Effector memory CD4-positive, alpha-beta T cell (primary cell): ENCODE measurements around the gene ZNF442.
"Not testable (repeated sequence)": the region's sequence is repeated elsewhere in the genome, so short reads cannot be mapped to it uniquely, and the experiment has no call there.

Experiments used
- DNase-seq, 3 donors: peaks; one replicate each; pipeline ENCODE4 v3.0.0-alpha.2; 2020
- H3K27ac ChIP-seq: 2 replicates; pipeline ENCODE4 v1.7.0; 2013; ENCODE audit warnings: mild to moderate bottlenecking, low read length, moderate library complexity; ENCODE audit not compliant: insufficient read depth, poor library complexity, severe bottlenecking
- H3K27me3 ChIP-seq: replicated peaks from 2 replicates; pipeline ENCODE4 v1.7.0; 2013; ENCODE audit warnings: mild to moderate bottlenecking, low read length; ENCODE audit not compliant: insufficient read depth, control insufficient read depth, poor library complexity, severe bottlenecking
- H3K36me3 ChIP-seq: 2 replicates; pipeline ENCODE4 v1.7.0; 2013; ENCODE audit warnings: mild to moderate bottlenecking, low read length, moderate library complexity; ENCODE audit not compliant: control insufficient read depth, insufficient read depth
- H3K4me1 ChIP-seq: 2 replicates; pipeline ENCODE4 v1.7.0; 2013; ENCODE audit warnings: low read length, mild to moderate bottlenecking; ENCODE audit not compliant: control insufficient read depth, insufficient read depth, poor library complexity, severe bottlenecking
- H3K4me3 ChIP-seq: 2 replicates; pipeline ENCODE4 v1.7.0; 2013; ENCODE audit warnings: low read length, low read depth, mild to moderate bottlenecking; ENCODE audit not compliant: insufficient read depth, poor library complexity, severe bottlenecking
- H3K9me3 ChIP-seq: 2 replicates; pipeline ENCODE4 v1.7.0; 2013; ENCODE audit warnings: mild to moderate bottlenecking, low read length, moderate library complexity; ENCODE audit not compliant: control insufficient read depth
- total RNA-seq, 3 donors: gene quantifications; one replicate each; lab custom pipeline; 2026; lab: John Stamatoyannopoulos, UW

ZNF442 gene
- 0.44 to 1.7 (median 0.86) reads per million in 3 donors for total RNA-seq

DNA sequence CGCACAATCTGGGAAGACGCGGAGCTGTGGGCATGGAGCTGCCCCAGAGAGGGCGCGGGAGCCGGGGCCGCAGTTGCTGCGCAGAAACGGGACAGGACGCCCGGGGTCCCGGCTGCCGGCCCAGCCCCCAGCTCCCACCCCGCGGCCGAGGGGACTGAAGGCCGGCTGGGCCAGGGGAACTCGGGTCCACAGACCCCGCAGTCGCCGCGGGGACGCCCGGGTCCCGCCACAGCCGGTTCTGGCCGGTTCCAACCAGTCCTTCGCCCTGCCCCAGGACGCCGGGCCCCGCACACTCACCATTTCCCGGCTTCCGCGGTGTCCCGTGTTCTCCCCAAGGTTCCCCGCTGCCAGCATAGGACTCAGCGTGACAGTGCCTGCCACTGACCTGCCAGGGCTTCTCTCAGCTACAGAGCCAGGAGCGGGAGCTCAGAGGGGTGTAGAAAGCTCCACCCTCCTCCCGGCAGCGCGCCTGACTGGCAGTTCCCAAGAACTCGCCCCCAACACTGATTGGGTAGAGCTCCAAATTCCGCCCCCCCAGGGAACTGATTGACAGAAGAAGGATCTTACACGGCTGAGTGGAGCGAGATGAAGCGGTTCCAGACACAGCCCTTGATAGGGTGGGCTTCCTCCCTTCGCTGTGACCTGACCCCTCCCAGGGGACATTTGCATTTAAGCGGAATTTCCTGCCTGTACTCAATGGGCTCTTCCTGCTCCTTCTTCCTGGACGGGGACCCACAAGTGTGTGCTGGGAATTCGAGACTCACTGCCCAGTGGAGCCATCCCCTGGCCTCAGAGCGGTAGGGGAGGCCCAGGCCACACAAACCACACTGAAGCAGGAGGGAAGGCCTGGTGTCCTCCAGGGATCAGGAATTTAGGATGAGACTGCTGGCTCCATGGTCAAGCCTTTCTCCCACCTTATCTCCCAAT lies at the start of gene ZNF442:
TSS of gene ZNF442 (minus strand) at position 448 of the 927 bp plus-strand sequence. CDS start 2,052 bp downstream, outside the sequence.
- no peaks in the 10 kb centered on the region for H3K36me3 ChIP-seq
- H3K4me3 ChIP-seq = peak within 1 kb of the TSS; percentile 69
- H3K27me3 ChIP-seq = no peaks in the 10 kb centered on the region
- H3K27ac ChIP-seq = peak within 1 kb of the TSS; percentile 39
- H3K4me1 ChIP-seq = peaks cover 3% of the 10 kb centered on the region
- no peaks in the 10 kb centered on the region for H3K9me3 ChIP-seq
- peak; percentile 46 to 67 (median 66) for DNase-seq

DNA sequence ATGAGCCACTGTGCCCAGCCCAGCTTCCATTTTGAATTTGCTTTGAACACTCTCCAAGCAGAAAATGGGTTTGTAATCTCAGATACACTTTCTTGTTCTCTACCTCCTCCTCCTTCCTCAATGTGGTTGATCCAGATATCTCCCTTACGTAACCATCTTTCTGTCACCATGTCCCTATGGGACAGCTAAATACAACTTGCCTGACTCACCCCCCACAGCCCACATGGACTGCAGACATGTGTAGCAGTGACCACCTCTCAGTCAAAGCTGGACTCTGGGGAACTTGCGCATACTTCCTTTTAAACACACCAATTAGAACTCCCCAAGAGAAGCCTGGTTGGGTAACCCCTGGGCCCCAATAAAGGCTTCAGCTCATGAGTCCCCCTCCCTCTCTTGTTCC lies 46.4 kb upstream of the ZNF442 start:
- no peaks in the 10 kb centered on the region for H3K9me3 ChIP-seq
- no peak for DNase-seq
- H3K27me3 ChIP-seq = no peaks in the 10 kb centered on the region
- no peaks in the 10 kb centered on the region for H3K4me1 ChIP-seq
- H3K4me3 ChIP-seq = no peak overlapping the region
- no peak overlapping the region for H3K27ac ChIP-seq
- H3K36me3 ChIP-seq = no peaks in the 10 kb centered on the region

DNA sequence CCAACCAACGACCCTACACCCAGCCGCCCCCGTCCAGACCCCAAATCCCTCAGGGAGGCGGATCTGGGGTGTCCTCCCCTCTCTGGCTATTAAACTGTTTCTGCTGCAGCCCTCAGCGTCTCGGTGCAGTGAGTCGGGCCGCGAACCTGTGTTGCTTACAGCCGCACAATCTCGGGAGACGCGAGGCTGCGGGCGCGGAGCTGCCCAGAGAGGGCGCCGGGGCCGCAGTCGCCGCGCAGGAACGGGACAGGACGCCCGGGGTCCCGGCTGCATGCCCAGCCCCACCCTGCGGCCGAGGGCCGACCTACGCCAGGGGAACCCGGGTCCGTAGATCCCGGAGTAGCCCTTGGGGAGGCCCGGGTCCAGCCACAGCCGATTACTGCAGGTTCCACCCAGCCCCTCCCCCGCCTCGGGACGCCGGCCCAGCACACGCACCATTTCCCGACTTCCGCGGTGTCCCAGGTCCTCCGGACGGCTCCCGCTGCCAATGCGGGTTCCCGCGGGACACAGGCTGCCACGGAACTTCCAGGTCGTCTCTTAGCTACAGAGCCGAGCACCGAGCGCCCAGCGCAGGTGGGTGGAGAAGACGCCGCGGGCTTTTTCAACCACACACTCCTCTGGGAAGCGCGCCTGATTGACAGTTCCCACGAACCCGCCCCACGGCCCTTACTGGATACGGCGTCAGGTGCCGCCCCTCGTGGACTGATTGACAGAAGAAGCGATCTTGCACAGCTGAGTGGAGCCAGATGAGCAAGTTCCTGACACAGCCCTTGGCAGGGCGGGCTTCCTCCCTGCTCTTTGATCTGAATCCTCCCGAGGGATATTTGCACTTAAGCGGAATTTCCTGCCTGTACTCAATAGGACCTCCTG lies 35.4 kb upstream of the ZNF442 start, which contains the start of gene ZNF799:
TSS of gene ZNF799 (minus strand) at position 639 of the 870 bp plus-strand sequence. CDS start at position 438, 201 bp downstream.
- DNase-seq = peak; percentile 56 to 72 (median 66)
- Histone ChIP-seq H3K9me3 (no peaks in the 10 kb centered on the region), H3K27ac (peak within 1 kb of the TSS; percentile 66), H3K36me3 (no peaks in the 10 kb centered on the region), H3K4me1 (no peaks in the 10 kb centered on the region), H3K4me3 (peak within 1 kb of the TSS; percentile 97), H3K27me3 (no peaks in the 10 kb centered on the region)

DNA sequence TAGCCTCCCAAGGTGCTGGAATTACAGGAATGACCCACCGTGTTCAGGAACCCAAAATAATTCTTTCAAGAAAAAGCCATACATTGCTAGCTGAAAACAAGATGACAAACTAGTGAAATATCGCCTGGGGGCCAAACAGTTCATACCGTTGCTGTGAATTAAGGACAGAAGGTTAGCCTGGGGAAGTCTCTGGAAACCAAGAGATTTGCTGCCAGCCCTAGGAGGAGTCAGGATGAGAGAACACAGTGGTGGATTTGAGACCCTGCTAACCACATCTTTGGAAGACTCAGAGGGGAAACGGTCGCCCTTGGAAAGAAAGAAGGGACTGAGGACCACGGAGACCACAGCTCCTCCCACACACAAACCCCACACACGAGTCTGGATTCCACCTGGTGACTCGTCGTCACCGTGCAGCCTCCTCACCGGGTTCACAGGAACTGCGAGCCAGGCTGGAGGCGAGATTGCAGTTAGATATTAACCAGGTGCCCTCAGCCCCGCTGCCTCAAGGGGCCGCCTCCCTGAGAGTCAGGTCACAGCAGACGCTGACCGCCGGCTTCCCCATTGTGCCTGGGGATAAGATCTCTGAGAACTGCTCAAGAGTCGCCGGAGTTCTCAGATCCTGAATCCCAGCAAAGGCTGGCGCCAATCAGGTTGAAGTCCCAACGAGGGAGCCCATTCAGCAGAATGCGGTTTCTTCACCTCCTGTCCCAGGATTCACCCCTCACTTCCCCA lies 34.6 kb upstream of the ZNF442 start:
- peak overlapping the region; percentile 97 for H3K4me3 ChIP-seq
- not testable (repeated sequence) for H3K27ac ChIP-seq, H3K36me3 ChIP-seq, DNase-seq, H3K27me3 ChIP-seq, H3K9me3 ChIP-seq, H3K4me1 ChIP-seq

DNA sequence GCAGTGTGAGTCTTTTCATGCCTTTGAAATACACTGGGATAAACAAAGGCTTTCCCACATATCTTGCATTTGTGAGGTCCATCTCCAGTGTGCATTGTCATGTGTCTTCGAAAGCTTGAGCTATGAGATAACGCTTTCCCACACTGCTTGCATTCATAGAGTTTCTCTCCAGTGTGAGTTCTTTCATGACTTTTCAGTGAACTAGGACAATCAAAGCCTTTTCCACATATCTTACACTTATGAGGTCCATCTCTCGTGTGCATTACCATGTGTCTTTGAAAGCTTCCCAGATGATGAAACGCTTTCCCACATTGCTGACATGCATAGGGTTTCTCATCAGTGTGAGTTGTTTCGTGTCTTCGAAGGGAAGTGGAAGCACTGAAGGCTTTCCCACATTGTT lies 25.7 kb upstream of the ZNF442 start:
- H3K27me3 ChIP-seq, H3K27ac ChIP-seq, H3K9me3 ChIP-seq, H3K4me3 ChIP-seq, DNase-seq, H3K4me1 ChIP-seq: not testable (repeated sequence)
- H3K36me3 ChIP-seq = peaks cover 14% of the 10 kb centered on the region

DNA sequence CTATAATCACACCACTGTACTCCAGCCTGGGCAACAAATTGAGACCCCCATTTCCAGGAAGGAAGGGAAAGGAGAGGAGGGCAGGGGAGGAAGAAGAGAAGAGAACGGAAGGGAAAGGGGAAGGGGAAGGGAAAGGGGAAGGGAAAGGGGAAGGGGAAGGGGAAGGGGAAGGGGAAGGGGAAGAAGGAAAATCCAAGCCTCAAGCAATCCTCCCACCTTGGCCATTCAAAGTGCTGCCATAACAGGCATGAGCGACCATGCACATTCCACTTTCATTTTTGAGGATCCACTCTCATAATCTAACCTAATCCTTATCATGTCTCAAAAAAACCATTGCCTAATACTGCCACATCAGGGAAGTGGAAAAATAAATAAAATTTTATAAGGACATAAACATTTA lies 20.9 kb upstream of the ZNF442 start:
- H3K27ac ChIP-seq, H3K27me3 ChIP-seq, DNase-seq, H3K36me3 ChIP-seq, H3K4me1 ChIP-seq, H3K4me3 ChIP-seq: not testable (repeated sequence)
- peaks cover 11% of the 10 kb centered on the region for H3K9me3 ChIP-seq

DNA sequence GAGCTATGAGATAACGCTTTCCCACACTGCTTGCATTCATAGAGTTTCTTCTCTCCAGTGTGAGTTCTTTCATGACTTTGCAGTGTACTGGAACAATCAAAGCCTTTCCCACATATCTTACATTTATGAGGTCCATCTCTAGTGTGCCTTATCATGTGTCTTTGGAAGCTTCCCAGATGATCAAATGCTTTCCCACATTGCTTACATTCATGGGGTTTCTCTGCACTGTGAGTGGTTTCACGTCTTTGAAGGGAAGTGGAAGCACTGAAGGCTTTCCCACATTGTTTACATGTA lies 14.9 kb upstream of the ZNF442 start:
- Histone ChIP-seq H3K4me3 (no peak overlapping the region), H3K27ac (no peak overlapping the region), H3K4me1 (no peaks in the 10 kb centered on the region), H3K9me3 (peaks cover 21% of the 10 kb centered on the region), H3K27me3 (no peaks in the 10 kb centered on the region), H3K36me3 (no peaks in the 10 kb centered on the region)
- DNase-seq = no peak

DNA sequence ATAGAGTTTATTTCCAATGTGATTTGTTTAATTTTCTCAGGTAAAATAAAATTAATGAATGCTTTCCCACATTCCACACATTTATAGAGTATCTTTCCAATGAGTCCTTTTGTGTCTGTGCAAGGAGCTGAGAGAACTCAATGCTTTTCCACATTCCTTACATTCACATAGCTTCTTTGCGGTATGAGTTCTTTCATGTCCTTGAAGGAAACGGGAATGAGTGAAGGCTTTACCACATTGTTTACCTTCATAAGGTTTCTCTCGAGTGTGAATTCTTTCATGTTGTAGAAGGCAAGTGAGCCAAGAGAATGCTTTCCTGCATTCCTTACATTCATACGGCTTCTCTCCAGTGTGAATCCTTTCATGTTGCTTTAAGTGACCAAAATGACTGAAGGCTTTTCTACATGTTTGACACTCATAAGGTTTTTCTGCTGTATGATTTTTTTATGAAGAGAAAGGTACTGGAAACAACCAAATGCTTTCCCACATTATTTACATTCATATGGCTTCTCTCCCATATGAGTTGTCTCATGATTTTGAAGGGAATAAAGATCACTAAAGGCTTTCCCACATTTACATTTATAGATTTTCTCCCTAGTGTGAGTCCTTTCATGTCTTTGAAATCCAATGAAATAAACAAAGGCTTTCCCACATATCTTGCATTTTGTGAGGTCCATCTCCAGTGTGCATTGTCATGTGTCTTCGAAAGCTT lies 14.4 kb upstream of the ZNF442 start:
- DNase-seq = no peak
- H3K36me3 ChIP-seq = no peaks in the 10 kb centered on the region
- no peaks in the 10 kb centered on the region for H3K4me1 ChIP-seq
- H3K27ac ChIP-seq = no peak overlapping the region
- peaks cover 21% of the 10 kb centered on the region for H3K9me3 ChIP-seq
- H3K27me3 ChIP-seq = no peaks in the 10 kb centered on the region
- no peak overlapping the region for H3K4me3 ChIP-seq

DNA sequence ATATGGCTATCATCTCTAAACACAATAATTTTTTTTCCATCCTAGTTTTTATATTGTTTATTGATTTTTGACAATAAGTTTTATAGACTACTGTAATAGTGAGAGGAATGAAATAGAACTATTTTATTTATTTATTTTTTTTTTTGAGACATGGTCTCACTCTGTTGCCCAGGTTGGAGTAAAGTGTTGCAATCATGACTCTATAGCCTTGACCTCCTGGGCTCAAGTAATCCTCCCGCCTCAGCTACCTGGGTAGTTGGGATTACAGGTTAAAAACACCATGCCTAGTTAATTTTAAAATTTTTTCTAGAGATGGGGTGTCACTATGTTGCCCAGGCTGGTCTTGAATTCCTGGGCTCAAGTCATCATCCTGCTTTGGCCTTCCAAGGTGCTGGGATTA lies 8.5 kb upstream of the ZNF442 start:
- no peaks in the 10 kb centered on the region for H3K36me3 ChIP-seq
- no peaks in the 10 kb centered on the region for H3K27me3 ChIP-seq
- DNase-seq = no peak
- H3K4me1 ChIP-seq = no peaks in the 10 kb centered on the region
- H3K9me3 ChIP-seq = peaks cover 7% of the 10 kb centered on the region
- no peak overlapping the region for H3K27ac ChIP-seq
- H3K4me3 ChIP-seq = no peak overlapping the region
